NCI-H2029 (cell line): ENCODE results near the gene NABP2.

Source experiments
- DNase-seq: peaks from one replicate; lab custom pipeline; 2025; lab: John Stamatoyannopoulos, UW

Gene NABP2

GRCh38 chr12:56213878-56214277 is 10.3 kb upstream of the NABP2 start:
- no peak for DNase-seq

- no peak for DNase-seq
Observed at GRCh38 chr12:56216461-56216860, 7.7 kb upstream of the NABP2 start.

DNA sequence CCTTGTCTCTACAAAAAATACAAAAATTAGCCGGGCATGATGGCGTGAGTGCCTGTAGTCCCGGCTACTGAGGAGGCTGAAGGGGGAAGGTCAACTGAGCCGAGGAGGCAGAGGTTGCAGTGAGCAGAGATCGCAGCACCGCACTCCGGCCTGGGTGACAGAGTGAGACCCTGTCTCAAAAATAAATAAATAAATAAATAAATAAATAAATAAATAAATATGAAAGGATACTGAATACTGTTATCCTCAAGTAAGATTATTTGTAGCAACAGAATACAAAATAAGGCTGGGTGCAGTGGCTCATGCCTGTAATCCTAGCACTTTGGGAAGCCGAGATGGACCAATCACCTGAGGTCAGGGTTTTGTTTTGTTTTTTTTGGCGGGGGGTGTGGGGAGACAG is 4.3 kb upstream of the NABP2 start:
- DNase-seq, result no peak

- no peak for DNase-seq
Observed at GRCh38 chr12:56220611-56221231, 3.4 kb upstream of the NABP2 start.

DNA sequence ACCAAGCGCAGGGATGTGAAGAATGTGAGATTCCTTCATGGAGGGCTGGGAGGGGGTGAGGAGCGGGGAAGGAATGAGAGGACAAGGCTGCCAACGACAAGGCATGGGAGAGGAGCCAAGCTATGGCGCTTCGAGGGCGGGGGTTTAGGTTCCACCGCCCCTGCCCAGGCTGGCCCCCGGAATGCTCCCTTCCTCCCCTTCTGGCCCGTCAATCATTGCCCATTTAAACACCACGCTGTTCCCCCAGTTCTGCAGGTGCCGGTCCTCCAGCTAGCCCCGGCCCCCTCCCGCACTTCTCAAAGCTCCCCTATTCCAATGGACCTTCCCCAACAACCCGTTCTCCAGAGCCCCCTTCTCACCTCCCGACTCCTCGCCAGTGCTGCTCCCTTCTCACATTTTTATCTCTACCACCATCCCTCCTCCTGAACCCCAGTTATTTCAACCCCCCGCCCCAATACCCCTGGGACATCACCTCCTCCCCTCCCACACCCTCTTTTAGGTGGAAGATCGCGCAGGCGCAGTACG is 2.8 kb upstream of the NABP2 start:
- DNase-seq, result peak; percentile 19

GRCh38 chr12:56221757-56222530 is 2.2 kb upstream of the NABP2 start, which contains the start of gene RNF41:
Gene RNF41, minus strand, starts transcription at chr12:56221922. Its CDS starts 7,875 bp downstream, at chr12:56214047.
- DNase-seq, result peak; percentile 97

DNA sequence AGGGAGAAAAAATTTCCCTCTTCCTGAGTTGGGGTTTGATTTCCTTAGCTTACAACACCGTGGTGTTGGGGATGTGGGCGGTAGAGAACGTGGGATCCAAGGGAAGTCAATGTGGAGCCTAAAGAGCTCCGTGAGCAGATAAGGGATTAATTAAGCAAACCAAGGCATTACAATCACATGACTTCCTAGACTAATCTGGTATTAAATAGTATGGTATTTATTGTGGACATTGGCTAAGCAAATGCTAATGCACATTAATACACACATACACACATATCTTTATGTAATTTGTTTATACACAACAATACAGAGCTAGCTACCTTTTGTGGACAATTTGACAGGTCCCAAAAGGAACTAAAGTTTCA is 1.6 kb upstream of the NABP2 start:
- DNase-seq, result no peak

DNA sequence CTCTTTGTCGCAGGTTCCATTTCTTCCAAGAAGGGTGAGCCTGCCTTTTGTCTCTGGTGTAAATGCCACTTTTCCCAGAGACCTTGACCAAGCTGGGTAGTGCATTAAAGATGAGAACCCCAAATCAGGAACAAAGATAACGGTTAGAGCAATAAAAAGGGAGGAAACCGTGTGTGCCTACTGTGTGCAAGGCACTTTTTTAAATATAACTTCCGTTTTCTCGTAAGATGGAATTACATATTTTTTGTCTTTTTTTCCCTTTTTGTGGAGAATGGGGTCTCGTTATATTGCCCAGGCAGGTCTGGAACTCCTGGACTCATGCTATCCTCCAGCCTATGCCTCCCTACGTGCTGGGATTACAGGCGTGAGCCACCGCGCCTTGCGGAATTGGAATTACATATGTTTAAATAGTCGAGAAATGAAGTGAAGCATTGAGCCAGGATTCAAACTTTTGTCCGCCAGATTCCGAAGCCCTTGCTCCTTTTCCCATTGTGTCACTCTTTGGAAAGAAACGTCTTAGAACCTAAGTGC is 506 bp upstream of the NABP2 start:
- DNase-seq, result no peak

DNA sequence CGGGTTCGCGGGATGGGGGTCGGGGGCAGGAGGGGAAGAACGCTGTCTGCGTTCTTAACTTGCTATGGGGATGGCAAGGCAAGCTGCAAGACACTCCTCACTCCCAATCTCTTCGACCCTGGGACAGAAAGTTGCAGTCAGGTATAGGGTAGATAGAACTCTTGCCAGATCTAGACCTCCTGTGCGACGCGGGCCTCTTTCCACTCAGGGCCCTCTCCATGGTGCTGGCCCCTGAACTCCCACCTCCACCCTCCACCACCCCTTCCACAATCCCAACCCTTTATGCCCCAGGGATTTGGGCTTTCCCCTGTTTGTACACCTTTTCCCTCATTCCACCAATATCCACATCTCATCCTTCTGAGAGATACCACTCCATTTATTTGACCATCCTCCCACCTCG is 812 bp downstream of the NABP2 start:
- no peak for DNase-seq

GRCh38 chr12:56229082-56229481 is 4.9 kb downstream of the NABP2 start:
- no peak for DNase-seq

GRCh38 chr12:56229916-56230431 is 5.8 kb downstream of the NABP2 start, which contains the start of gene SLC39A5:
Gene SLC39A5, plus strand, starts transcription at chr12:56230051. Its CDS starts 1,224 bp downstream, at chr12:56231275.
- no peak for DNase-seq

DNA sequence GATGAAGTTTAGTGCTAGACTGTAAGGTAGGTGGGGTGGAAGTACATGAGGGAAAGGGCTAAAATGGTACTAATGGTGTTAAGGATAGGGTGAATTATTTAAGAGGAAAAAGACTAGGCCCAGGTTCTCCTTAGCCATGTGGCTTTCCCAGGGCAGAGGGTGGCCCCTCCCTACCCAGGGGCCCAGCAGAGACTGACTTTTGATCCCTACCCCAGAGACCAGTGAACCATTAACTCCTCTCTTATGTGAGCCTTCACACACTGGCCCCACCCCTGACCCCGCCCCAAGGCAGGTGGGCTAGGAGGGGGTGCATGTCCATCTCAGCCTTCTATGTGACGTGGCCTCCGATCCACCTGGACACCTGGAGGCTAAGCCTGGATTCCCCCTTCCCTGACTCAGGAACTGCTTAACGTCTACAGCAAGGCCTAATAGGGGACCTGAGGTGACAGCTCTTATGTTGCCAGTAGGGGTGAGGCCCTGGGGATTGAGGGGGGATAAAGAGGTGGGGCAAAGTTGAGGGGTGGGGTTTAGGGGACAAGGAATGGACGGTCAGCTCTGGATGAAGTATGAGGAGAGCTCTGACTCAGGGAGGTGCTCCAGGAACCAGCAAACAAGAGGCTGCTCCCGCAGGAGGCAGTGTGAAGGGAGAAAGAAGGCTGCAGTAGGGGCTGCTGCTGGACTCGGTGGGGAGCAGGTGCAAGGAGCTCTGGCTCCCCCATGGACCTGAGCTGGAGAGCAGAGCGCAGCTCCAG is 6.5 kb downstream of the NABP2 start:
- DNase-seq, result no peak

GRCh38 chr12:56231184-56231582 is 7.0 kb downstream of the NABP2 start:
- no peak for DNase-seq

DNA sequence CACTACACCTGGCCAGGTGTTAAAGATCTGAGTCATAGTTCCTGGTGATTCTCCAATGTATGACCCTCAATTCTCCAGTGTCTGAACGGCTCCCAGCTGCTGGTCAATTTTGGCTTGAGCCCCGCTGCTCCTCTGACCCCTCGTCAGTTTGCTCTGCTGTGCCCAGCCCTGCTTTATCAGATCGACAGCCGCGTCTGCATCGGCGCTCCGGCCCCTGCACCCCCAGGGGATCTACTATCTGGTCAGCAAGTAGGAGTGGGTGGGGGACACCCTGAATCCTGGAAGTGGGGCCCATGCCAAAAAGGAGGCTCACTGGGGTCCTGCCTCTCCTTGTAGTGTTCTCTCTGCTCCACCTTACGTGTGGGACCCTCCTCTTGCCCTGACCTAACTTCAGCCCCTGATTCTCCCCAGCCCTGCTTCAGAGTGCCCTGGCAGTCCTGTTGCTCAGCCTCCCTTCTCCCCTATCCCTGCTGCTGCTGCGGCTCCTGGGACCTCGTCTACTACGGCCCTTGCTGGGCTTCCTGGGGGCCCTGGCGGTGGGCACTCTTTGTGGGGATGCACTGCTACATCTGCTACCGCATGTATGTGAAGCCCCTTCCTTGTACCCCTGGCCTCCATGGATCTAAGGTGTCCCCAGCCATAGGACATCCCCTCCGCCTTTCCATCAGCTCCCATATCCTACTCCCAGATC is 10.7 kb downstream of the NABP2 start:
- DNase-seq, result no peak

GRCh38 chr12:56236091-56236490 is 11.9 kb downstream of the NABP2 start:
- no peak for DNase-seq

GRCh38 chr12:56236985-56237384 is 12.8 kb downstream of the NABP2 start:
- DNase-seq, result no peak

- no peak for DNase-seq
Observed at GRCh38 chr12:56237552-56237951, 13.4 kb downstream of the NABP2 start.

DNA sequence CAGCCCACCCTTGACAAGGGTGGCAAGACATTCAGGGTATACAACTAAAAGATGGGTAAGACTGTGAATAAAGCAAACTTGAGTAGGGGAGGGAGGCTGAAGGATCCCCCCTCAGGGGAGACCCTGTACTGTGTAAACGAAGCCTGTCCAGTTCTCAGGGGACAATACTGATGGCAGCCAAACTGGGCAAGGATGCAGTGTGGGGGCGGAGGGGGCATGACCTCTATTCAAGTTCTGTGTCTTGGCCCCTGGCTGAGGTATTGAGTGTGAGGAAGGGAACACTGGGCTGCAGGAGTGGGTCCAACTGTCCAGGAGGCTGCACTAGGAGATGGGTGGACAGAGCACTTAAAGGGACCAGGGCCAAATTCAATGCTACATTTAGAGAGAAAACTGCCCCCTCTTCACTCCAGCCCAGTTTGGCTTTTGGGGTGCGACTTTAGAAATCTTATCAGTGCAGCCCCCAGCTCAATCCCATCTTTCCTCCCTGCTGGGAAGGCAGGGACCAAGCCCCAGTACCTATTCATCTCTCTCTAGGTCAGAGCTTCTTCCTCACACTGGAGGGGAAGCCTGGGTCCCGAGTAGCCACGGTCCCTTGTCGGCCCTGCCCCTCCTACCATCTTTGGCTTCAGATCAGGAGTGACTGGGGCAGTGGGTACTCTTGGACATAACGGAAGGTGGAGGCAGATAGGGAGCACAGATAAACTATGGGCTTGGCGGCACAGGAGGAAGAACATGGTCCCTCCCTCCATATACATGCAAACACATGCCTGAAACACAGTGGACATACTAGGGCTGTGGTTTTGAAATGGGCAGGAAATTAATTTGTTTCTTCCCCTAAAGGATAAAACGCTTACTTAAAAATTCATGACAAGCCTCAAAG is 17.5 kb downstream of the NABP2 start:
- DNase-seq, result no peak

DNA sequence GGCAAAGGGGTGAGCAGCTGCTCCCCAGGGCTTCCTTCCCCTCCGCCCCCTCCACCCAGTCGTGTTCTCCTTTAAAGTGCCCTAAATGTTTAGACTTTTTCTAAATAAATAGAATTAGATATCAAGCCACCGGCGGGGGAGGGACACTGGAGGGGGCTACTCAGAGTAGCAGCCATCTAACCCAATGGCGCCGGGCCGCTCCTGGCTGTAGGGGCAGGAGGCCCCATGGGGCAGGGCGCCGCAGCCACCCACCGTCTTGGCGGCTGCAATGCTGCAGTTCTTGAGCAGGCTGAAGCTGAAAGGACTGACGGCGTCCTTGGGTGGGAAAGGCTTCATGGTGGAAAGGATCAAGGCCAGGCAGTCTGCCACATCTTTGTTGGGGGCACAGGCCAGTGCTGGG is 18.8 kb downstream of the NABP2 start:
- no peak for DNase-seq

GRCh38 chr12:56243731-56244181 is 19.6 kb downstream of the NABP2 start:
- no peak for DNase-seq
